HepG2 (cell line): ENCODE measurements around the gene DLG1. TPM values are rescaled to one million over a fixed set of nuclear protein-coding genes. Genes with fewer than 3 reads are reported as not detected.

Experiments used
- CBX2 ChIP-seq, 2 experiments: fragments of 200-600 bp in 1 of 2; sonication (generic); formaldehyde crosslinking in 1 of 2; IDR thresholded peaks; 2 replicates each; pipeline versions ENCODE4 v1.7.0 to v1.8.1; 2018 to 2022; ENCODE audit warnings: low read depth in 2 of 2, low read length in 1 of 2, mild to moderate bottlenecking in 1 of 2, missing genetic modification reagents in 1 of 2
- E2F1 ChIP-seq: sonication (generic); formaldehyde crosslinking; IDR thresholded peaks from 2 replicates; pipeline ENCODE4 v1.5.0; 2020; ENCODE audit warnings: missing genetic modification reagents
- ETV5 ChIP-seq: IDR thresholded peaks from 2 replicates; pipeline ENCODE4 v1.6.1; 2018; ENCODE audit warnings: missing biosample characterization, missing genetic modification reagents, inconsistent platforms, borderline replicate concordance
- HCFC1 ChIP-seq: fragments of 150-350 bp; IDR thresholded peaks from 2 replicates; pipeline ENCODE4 v1.6.1; 2014; ENCODE audit warnings: low read depth, low read length
- HNRNPH1 ChIP-seq: fragments of 200-400 bp; formaldehyde crosslinking; optimal IDR thresholded peaks from 2 replicates; pipeline ENCODE3; 2017; ENCODE audit warnings: mild to moderate bottlenecking, low read depth, low read length
- NCOR1 ChIP-seq: fragments of 200-600 bp; sonication (generic); IDR thresholded peaks from 2 replicates; pipeline ENCODE4 v1.7.0; 2017; ENCODE audit warnings: antibody characterized with exemption, low read length, borderline replicate concordance
- PHF5A ChIP-seq: IDR thresholded peaks from one replicate; pipeline ENCODE4 v1.6.1; 2018; ENCODE audit warnings: low read depth, missing genetic modification reagents; ENCODE audit not compliant: unreplicated experiment
- POLR2AphosphoS2 ChIP-seq: IDR thresholded peaks from 2 replicates; pipeline ENCODE4 v1.6.1; 2011; ENCODE audit warnings: low read depth, low read length, improper control_type of control experiment
- POLR2AphosphoS5 ChIP-seq: IDR thresholded peaks from 2 replicates; pipeline ENCODE4 v1.6.1; 2012; ENCODE audit warnings: low read depth, low read length
- RBFOX2 ChIP-seq: fragments of 200-400 bp; formaldehyde crosslinking; IDR thresholded peaks from 2 replicates; pipeline ENCODE4 v1.6.1; 2017; ENCODE audit warnings: low read depth, mild to moderate bottlenecking, low read length
- SAP130 ChIP-seq: IDR thresholded peaks from 2 replicates; pipeline ENCODE4 v1.6.1; 2016; ENCODE audit warnings: low read depth
- TARDBP ChIP-seq: sonication (generic); formaldehyde crosslinking; IDR thresholded peaks from 2 replicates; pipeline ENCODE4 v1.8.0; 2022; ENCODE audit warnings: mild to moderate bottlenecking, missing genetic modification reagents
- TBP ChIP-seq: sonication (generic); formaldehyde crosslinking; IDR thresholded peaks from 2 replicates; pipeline ENCODE4 v1.5.0; 2020; ENCODE audit warnings: missing genetic modification reagents
- ZFYVE20 ChIP-seq: sonication (generic); formaldehyde crosslinking; IDR thresholded peaks from 2 replicates; pipeline ENCODE4 v1.8.0; 2023; ENCODE audit warnings: low read depth, mild to moderate bottlenecking, moderate library complexity, missing genetic modification reagents, borderline replicate concordance
- ZNF24 ChIP-seq: fragments of 450-650 bp; IDR thresholded peaks from 2 replicates; pipeline ENCODE4 v1.6.1; 2017; ENCODE audit warnings: antibody characterized with exemption, mild to moderate bottlenecking
- ZNF512B ChIP-seq: sonication (generic); formaldehyde crosslinking; IDR thresholded peaks from 2 replicates; pipeline ENCODE4 v1.5.1; 2020; ENCODE audit warnings: missing genetic modification reagents, mild to moderate bottlenecking, borderline replicate concordance
- ZNF773 ChIP-seq: sonication (generic); formaldehyde crosslinking; IDR thresholded peaks from 2 replicates; pipeline ENCODE4 v1.4.0; 2020; ENCODE audit warnings: missing genetic modification reagents, borderline replicate concordance
- ZNF841 ChIP-seq: sonication (generic); formaldehyde crosslinking; IDR thresholded peaks from 2 replicates; pipeline ENCODE4 v1.8.1; 2023; ENCODE audit warnings: missing genetic modification reagents, borderline replicate concordance
- polyA plus RNA-seq, 8 experiments: library from polyadenylated mRNA; depleted of rRNA in 3 of 8; stranded (reverse) in 7 of 8; unstranded in 1 of 8; fragments of >200 nt; fragmentation: Illumina TruSeq in 4 of 8; extraction: Trizol in 4 of 8; gene quantifications; 2 replicates each; pipeline versions ENCODE4 v1.2.1 to v1.2.3, GENCODE V29; 2011 to 2016; ENCODE audit warnings: low read depth in 4 of 8, missing spikeins in 1 of 8, mixed read lengths in 1 of 8; ENCODE audit not compliant: insufficient read depth in 1 of 8
- total RNA-seq, 5 experiments: library from RNA; depleted of rRNA; stranded (reverse); fragments of >200 nt; fragmentation: Illumina TruSeq; extraction: Trizol; gene quantifications; 2 replicates each; pipeline ENCODE4 v1.2.3, GENCODE V29; 2016; ENCODE audit warnings: low read depth in 1 of 5
- TF ChIP-seq, protein P1 (sequence below), 2 experiments: IDR thresholded peaks; 2 replicates each; pipeline ENCODE4 v1.6.1; 2011 to 2012; ENCODE audit warnings: low read length in 2 of 2, borderline replicate concordance in 1 of 2, low read depth in 1 of 2, mild to moderate bottlenecking in 1 of 2, moderate library complexity in 1 of 2
- TF ChIP-seq, protein P2 (sequence below): sonication (generic); formaldehyde crosslinking; conservative IDR thresholded peaks from 2 replicates; pipeline ENCODE4 v1.8.0; 2022; ENCODE audit warnings: missing genetic modification reagents

Gene DLG1
- total and polyA plus RNA-seq, 2 of the 13 experiments (the other 11 are each of a cell fraction or from before 2014, with no cell fraction given): 30.5 to 104 TPM

- no peak for TF ChIP-seq ZNF512B (CRISPR knock-in tag)
- no peak for TF ChIP-seq ZNF841 (CRISPR knock-in tag)
- TF ChIP-seq HNRNPH1: no peak
- TF ChIP-seq SAP130 (CRISPR knock-in tag): peak; percentile 69
- no peak for TF ChIP-seq TBP (CRISPR knock-in tag)
- no peak for TF ChIP-seq RBFOX2
- peak; percentile 81 for TF ChIP-seq POLR2AphosphoS5
- TF ChIP-seq ZNF24: peak; percentile 94
- no peak for TF ChIP-seq CBX2 (IDR thresholded peaks at IDR 0.05; ENCODE audit: low read depth, low read length)
- no peak for TF ChIP-seq CBX2 (CRISPR knock-in tag; IDR thresholded peaks at IDR 0.05; ENCODE audit: low read depth)
- TF ChIP-seq, protein P1, sequence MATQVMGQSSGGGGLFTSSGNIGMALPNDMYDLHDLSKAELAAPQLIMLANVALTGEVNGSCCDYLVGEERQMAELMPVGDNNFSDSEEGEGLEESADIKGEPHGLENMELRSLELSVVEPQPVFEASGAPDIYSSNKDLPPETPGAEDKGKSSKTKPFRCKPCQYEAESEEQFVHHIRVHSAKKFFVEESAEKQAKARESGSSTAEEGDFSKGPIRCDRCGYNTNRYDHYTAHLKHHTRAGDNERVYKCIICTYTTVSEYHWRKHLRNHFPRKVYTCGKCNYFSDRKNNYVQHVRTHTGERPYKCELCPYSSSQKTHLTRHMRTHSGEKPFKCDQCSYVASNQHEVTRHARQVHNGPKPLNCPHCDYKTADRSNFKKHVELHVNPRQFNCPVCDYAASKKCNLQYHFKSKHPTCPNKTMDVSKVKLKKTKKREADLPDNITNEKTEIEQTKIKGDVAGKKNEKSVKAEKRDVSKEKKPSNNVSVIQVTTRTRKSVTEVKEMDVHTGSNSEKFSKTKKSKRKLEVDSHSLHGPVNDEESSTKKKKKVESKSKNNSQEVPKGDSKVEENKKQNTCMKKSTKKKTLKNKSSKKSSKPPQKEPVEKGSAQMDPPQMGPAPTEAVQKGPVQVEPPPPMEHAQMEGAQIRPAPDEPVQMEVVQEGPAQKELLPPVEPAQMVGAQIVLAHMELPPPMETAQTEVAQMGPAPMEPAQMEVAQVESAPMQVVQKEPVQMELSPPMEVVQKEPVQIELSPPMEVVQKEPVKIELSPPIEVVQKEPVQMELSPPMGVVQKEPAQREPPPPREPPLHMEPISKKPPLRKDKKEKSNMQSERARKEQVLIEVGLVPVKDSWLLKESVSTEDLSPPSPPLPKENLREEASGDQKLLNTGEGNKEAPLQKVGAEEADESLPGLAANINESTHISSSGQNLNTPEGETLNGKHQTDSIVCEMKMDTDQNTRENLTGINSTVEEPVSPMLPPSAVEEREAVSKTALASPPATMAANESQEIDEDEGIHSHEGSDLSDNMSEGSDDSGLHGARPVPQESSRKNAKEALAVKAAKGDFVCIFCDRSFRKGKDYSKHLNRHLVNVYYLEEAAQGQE (IDR thresholded peaks at IDR 0.05; ENCODE audit: borderline replicate concordance in 1 of 2, low read depth in 1 of 2, low read length in 2 of 2): peak in 1 of 2 experiments; percentile 13; a peak in 1 of 4 replicates
- no peak; the same call in 1 of the 2 replicates for TF ChIP-seq TARDBP (CRISPR knock-in tag)
- TF ChIP-seq HCFC1: no peak
- peak; percentile 53; the same call in 1 of the 2 replicates for TF ChIP-seq ZNF773
- no peak for TF ChIP-seq ETV5
- TF ChIP-seq PHF5A (CRISPR knock-in tag): peak; percentile 51
- no peak for TF ChIP-seq ZFYVE20 (CRISPR knock-in tag)
- no peak for TF ChIP-seq NCOR1
- TF ChIP-seq POLR2AphosphoS2: no peak
- TF ChIP-seq, protein P2, sequence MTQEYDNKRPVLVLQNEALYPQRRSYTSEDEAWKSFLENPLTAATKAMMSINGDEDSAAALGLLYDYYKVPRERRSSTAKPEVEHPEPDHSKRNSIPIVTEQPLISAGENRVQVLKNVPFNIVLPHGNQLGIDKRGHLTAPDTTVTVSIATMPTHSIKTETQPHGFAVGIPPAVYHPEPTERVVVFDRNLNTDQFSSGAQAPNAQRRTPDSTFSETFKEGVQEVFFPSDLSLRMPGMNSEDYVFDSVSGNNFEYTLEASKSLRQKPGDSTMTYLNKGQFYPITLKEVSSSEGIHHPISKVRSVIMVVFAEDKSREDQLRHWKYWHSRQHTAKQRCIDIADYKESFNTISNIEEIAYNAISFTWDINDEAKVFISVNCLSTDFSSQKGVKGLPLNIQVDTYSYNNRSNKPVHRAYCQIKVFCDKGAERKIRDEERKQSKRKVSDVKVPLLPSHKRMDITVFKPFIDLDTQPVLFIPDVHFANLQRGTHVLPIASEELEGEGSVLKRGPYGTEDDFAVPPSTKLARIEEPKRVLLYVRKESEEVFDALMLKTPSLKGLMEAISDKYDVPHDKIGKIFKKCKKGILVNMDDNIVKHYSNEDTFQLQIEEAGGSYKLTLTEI (CRISPR knock-in tag): no peak
- TF ChIP-seq E2F1 (CRISPR knock-in tag): peak; percentile 36
Measured at GRCh38 chr3:197298341-197298944, at the start of gene DLG1 (continued).
